Measurements from ENCODE around the gene GPR55.

The GPR55 gene

DNA sequence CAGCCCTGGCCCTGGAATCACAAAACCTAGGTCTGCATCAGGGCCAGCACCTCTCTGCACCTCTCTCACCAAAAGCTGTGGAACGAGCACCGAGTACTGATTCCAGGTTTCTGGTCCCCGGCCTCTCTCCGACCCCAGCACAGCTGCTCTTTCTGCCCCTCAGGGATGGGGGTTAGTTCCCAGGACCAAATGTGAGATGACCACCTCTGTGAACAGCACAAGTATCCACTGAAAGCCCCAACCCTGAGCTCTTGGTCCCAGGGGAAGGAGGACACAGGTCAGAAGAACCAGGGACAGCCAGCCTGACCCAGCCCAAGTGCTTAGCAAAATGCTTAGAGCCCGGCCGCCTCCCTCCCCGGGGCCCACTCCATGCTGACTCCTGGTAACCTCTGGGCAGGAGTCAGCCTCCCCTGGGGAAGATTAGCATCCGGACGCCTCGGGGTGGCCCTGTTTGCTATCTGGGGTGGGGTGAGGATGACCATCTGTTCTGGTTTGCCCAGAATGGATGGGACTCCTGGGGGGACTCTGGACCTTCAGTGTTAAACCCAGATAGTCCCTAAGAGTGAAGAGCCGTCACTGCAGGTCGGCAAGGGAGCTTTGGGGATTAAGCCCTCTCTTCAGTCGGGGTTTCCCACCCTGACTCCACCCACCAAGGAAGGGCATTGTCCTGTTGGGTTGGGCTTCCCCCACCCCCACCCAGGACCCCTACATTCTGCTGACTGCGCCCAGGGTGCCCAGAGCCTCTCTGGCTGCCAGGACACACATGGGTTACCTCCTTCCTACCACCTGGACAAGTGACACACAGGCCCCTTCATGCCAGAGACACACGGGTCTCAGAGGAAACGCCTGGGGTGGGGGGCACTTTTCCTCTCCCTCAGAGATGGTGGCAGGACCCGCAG lies 9.4 kb upstream of the GPR55 start:
- no peak for DNase-seq (ENCODE audit: low read depth)

DNA sequence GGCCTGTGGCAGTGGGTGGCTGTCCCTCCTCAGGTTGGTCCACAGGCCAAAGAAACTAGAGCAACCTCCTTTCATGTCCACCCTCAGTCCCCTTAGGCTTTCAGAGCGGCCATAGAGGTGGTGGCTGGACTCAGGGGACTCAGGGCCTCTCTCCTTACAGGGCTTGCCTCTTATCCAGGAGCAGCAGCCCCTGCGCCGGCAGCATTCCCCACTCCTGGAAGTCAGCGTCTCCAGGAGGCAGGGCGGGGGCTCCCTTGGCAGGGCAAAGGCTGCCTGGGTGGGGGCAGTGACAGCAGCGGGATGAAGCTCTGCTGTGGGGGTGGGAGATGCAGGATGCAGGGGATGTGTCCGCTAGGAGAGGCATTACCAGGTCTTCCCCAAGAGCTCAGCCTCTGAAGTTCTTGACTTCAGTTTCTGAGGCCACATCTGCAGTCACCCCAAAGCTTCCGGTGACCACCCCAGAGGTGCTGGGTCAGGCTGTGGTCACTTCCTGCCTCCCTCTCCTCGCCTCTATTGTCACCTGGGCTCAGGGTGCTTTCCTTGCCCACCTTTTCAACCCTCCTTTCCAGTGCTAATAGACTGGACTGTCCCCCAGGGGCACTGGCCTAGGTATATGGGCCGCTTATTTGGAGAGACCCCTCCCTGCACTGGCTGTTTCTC lies 8.6 kb upstream of the GPR55 start:
- no peak for DNase-seq (ENCODE audit: low read depth)

DNA sequence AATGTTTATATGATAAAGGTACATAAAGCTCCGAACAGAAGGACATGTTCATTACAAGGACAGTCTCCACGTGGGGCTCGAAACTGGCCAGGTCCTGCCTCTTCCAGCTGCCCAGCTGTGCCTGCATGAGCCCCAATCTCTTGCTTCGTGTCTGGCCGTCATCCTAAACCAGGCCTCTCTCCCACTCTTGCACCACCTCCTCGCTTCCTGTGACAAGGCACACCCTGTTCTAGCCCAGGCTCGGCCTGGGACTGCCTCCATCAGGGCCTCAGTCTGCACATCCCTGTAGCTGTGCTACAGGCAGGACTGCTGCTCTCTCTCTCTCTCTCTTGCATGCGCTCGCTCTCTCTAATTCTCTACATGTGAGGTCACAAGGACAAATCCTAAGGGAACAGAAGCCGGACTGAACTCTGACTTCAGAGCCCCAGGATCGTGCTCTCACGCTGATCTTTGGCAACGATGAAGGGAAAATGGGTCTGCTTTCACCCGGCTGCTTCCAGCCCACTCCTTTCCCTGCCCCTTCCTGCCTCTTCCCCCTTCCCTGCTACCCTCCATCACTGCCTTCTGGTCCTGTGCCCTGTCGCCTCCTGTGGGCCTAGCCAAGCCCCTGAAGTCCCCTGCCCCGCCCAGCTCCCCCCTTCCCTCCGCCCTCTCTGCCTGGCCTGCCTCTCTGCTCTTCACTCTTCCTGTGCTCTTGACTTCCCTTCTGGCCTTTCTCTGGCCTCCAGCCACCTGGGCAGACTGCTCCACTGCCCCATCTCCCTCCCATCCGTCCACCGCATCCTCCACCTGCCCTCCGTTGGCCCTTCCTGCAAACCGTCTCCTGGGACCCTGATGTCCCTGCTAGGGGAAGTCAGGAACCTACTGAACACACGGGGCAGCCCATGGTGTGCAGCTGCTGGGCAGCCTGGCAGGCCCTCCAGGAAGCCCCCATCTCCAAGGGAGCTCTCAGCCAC lies 7.8 kb upstream of the GPR55 start:
- DNase-seq (ENCODE audit: low read depth) = peak; percentile 14

DNA sequence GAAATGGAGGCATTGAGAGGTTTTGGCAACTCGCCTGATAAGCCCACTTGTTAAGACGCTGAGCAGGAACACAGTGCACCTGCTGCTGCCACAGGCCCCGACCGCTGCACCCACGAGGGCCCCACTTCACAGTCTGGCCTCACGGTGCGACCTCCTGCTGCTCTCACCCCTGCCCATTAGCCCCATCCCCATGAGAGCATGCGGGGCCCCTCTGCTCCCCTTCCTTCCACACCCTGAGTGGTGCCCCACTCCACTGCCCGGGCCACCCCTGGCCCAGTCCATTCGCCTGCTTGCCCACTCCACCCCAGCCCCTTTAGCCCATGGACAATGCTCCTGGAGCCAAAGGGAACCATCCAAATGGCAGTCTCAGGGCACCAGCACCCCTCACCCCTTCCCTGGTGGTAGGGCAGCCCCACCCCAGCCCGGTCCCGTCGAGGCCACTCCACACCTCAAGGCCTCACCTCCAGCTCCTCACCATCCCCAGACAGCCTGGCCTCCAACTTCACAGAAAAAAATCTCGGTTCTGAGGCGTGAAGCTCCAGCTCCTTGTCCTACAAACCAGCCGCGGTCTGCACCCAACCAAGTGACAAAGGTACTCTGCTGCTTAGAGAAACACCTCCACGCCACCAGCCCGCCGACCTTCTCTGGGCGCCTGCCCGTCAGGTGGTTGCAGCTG lies 6.7 kb upstream of the GPR55 start:
- no peak for DNase-seq (ENCODE audit: low read depth)

DNA sequence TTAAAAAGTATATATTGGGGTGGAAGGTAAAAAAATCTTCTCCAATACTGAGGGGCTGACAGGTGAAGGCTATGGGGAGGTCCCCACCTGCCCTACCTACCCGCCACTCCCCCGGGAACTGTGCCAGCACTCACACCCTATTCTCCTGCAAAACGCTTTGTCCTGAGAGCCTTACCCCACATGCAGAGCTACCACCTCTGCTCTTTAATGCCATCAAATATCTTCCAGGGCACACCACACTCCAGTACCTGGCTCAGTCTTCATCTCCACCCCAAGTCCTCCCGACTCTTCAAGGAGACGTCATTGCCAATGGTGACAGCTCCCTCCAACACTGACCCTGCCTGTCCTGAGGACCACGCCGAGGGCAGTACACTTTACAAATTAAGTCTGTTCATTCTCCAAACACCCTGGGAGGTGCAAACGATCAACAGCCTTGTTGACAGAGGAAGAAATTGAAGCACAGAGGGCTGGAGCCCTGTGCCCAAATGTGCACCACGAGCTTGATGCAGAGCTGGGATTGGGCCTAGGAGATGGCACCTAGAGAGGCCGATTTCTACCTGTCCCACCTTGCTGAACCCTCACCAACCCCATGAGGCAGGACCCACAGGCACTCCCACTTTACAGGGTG lies 6.0 kb upstream of the GPR55 start:
- no peak for DNase-seq (ENCODE audit: low read depth)

DNA sequence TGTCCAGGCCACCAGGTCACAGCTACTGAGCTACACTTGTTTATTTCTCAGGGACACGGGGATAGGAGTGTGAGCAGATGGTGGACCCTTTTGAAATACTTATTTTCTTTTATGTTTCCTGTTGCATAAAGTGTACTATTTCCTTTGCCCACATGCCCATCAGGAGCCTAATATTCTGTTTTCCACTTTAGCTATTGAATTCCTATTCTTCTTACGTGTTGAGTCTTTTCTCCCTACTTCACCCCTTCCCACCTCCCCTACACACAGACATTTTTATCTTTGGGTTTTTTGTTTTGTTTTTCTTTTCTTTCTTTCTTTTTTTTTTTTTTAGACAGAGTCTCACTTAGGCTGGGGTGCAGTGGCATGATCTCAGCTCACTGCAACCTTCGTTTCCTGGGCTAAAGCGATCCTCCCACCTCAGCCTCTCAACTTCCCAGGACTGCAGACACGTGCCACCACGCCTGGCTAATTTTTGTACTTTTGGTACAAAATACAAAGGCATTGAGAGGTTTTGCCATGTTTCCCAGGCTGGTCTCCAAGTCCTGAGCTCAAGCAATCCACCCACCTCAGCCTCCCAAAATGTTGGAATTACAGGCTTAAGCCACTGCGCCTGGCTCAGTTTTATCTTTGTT lies 5.2 kb upstream of the GPR55 start:
- DNase-seq (ENCODE audit: low read depth) = no peak

DNA sequence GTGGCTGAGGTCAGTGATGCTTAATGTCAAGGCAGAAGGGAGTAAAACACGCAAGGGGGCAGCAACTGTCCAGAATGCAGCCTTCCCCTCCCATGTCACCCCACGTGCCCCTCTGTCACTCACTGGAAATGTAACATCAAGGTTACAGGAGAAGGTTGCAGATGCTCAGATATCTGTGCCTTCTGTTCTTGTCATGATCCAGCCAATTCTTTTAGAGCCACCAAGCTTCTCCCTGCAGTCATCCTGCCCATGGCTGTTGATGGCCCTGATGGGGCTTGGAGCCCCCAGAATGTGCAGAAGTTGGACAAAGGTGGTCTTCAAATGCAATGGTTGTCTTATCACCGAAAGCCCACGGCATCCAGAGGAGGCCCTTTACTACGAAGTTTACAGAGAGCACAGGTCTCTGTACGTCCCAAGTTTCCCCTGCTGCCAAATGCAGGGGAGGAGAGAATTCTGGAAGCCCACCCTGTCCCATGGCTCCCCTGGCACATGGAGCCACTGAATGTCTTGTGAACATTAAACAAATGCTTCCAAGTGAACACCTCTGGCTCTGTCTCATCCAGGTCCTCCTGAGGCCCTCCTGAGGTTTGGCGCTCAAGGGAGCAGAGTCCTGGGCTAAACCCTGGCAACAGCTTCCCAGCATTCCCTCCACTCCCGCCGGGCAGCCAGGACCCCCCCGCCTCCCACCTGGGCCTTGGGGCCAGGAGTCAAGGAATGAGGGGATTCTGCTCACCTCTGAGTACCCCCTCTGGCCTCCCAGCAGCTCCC lies 4.5 kb upstream of the GPR55 start:
- DNase-seq (ENCODE audit: low read depth) = no peak

DNA sequence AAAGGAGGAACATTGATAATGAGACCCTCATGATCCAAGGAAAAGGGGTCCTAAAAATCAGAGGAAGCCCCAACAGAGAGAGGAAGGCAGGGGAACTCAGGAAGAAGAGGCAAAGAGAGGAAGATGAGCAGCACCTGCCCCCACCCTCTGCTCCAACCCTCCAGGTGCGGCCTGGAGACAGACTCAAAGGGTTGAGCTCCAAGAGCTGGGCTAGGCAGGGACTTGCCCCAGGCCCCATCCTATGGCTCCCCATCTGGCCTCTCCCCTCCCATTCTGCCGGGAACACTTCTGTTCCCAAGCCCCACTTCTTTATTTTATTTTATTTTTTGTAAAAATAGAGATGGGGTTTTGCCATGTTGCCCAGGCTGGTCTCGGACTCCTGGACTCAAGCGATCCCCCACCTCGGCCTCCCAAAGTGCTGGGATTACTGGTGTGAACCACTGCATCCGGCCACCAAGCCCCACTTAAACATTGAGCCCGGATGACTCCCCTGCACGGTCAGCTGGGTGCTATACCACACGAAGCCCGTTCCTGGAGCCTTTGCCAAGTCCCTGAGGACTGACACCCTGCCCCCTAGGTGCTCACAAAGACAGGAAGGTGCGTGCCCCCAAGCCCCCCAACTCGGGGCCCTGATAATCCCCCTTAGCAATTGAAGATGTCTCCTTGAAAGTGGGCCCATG lies 3.8 kb upstream of the GPR55 start:
- no peak for DNase-seq (ENCODE audit: low read depth)

DNA sequence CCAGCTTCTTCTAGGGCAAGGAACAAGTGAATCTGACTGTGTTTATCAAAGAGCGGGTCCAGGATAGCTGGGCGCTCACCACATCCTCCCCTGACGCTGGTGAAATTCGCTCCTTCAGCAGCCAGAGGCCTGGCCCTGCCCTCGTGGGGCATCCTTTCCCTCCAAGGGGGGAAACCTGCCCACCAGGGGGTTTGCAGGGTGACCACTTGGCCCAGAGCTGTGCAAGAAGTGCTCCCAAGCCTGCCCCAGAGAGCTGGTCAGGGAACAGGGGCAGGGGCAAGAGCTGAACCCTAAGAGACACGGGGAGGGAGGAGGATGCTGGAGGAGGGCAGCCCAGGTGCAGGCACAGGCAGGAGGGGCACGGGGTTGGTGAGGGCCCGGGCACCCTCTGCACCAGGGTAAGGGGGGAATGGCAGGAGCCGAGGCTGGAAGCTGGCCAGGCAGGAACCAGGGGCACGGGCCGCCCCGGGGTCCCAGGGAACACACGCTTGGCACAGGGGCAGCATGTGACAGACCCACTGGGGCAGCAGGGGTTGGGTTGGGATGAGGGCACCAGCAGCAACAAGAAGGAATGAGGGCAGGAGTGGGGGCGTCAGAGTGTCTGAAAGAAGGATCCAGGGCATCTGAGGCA lies 2.8 kb upstream of the GPR55 start:
- DNase-seq (ENCODE audit: low read depth) = no peak

DNA sequence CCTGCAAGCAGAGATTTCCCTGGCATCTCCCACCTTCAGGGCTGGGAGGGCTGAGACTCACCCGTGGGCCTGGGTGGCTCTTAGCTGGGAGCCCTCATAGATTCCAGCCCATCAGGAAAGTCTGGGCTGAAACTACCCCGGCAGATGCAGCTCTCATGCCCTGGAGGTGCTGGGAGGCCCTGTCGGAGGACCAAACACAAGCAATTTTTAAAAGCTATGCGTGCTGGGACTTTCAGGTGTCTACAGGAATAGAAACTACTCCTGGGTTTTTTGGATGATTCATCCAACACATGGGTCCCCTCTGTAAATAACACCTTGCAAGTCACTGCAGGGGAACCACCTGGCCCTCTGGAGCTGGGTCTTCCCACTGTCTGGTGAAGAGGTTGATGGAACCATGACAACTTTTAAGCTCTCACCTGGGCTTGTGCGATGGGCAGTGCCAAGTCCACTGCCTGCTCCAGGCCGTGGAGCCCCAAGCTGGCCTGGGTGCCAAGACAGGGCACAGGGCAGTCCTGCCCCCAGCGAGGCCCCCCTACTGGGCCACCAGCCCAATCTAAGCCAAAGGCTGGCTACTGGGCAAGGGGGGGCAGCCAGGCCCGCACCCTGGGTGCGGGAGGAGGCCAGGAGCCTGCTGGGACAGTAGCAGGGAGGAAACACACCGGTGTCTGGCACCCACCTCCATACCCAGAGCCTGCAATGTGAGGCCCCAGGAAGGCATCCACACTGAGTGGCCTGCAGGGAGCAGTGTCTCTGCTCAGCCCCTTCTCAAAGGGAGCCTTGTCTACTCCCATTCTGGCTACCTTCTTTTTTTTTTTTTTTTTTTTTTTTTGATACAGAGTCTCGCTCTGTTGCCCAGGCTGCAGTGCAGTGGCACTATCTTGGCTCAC lies 1.1 kb upstream of the GPR55 start:
- no peak for DNase-seq (ENCODE audit: low read depth)

DNA sequence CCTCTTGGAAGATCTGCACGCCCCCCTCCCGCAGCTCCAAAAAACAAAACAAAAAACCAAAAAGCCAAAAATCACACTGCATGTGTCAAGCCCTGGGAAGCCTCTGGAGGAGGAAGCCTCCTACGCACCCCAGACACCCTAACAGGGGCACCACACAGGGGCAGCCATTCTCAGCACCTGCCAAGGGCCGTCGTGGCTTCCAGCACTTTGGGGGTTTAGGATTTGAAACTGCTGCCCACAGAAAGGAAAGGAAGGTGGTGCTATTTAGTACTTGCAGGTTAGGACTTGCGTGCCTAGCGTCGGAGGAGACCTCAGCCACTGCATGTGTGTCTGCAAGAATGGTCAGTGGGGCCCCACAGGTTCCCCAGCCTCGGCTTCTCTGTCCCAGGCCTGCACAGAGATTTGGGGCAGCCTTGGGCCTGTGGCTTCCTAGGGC lies 419 bp upstream of the GPR55 start:
- no peak for DNase-seq (ENCODE audit: low read depth)

DNA sequence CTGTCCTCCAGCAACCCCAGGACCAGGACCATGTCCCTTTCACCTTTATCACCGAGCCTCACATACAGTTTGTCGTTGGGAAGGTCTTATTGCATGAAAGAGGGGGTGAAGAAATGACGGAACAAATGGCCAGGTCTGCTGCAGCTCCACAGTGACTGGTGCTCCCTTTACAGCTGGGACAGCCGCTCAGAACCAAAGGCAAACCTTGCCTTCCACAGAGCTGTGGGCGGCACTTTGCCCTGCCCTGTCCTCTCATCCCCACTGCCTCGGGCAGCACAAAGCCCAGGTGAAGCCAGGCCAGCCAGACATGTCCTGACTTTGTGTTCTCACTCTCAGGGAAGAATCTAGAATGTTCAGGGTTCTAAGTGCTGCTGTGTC lies 961 bp downstream of the GPR55 start:
- no peak for DNase-seq (ENCODE audit: low read depth)

DNA sequence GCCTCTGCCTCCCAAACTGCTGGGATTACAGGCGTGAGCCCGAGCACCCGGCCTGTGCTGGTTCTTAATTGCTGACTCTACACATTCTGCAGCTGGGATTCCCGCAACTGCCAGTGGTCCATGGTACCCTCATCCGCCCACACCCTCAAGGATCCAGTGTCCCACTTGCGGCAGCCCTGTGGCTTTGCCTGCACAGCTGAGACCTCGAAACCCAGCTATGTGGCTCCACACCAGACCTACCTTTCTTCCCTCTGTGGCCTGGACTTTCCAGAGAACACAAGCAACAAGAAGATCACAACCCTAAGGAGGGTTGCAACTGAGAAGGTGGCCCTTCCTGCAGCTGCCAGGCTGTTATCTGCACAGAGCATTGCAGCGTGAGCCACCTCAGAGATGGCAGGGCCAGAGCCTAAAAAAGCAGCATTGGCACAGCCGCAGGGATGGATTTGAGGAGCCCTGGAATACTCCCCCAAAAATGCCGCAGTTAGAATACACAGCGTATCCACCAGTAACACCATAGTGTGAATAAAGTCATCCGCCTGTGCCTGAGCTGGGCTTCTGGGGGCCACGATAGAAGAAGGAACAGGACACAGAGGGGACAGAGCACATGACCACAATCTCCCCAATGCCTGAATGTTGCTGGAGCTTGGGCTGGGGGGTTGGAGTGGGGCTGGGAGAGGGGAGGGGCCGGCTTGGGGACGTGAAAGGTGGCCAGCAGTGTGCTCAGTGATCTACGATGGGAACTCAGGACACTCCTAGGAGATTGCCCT lies 1.9 kb downstream of the GPR55 start:
- no peak for DNase-seq (ENCODE audit: low read depth)

DNA sequence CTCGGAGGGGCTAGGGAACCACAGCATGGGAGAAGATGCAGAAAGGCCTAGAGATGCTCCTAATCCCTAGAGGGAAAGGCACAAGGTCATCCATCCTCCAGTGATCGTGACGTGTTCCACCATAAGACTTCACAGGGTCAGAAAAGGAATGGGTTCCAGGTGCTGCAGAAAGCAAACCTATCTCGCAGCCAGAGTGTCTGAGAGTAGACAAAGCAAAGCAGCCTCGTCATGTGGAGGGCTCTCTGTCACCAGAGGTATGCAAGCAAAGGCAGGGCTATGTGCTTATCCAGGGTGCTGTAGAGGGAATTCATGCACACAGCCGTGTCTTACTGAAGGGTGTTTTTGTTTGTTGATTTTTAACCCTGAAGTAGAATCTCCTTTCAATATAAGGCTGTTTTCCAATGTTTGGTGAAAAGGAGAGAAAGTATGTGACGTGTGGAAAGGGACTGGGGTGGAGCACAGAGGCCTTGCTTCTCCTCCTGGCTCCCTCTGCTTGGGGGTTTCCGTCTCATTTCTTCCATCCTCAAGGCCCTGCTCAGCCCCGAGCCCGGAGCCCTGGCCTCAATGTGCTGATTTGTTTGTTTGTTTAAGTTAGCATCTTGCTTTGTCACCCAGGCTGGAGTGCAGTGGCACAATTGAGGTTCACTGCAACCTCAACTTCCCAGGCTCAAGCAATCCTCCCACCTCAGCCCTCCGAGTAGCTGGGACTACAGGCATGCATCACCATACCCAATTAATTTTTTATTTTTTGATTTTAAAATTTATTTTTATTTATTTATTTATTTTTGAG lies 3.0 kb downstream of the GPR55 start:
- DNase-seq (ENCODE audit: low read depth) = no peak

DNA sequence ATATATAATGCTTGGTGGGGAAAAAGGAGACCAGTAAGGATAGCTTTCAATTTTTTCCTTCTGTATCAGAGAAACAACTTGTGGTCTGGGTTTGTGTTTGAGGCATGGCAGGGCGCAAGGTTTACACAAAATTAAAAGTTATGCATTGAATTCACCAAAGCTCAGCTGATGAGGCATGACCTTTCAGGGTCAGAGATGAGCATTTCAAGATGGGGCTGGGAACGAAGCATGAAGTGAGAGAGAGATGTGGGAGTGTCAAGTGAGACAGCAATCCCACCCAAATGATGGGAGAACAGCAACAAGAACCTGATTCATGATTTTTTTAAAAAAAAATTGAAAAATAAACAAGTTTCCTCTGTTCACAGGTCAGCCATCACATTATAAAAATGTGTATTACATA lies 4.9 kb downstream of the GPR55 start:
- no peak for DNase-seq (ENCODE audit: low read depth)

DNA sequence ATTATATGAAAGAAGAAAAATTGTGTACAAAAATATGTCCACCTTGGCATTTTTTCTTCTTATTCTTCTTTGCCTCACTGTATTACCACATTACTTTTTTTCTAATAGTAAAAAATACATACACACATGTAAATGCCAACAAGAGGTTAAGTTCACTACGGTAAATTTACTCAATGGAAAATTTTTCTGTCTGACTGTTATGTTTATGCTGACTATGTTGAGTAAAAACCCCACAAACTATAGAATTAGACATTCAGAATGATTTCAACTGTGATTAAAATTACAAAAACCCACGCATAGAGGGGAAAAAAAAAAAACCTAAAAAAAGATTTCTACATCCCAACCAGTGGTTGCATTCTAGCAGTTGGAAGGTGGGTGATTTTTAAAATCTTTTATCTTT lies 5.4 kb downstream of the GPR55 start:
- DNase-seq (ENCODE audit: low read depth) = no peak
